CD4-positive, CD25-positive, alpha-beta regulatory T cell (primary cell): ENCODE results near the gene LIN7B. TPM values are rescaled to one million over a fixed set of nuclear protein-coding genes. Genes with fewer than 3 reads are reported as not detected.

ENCODE experiments used
- polyA plus RNA-seq, 4 donors: library from polyadenylated mRNA; unstranded; fragments of 300-500 nt; fragmentation: Illumina TruSeq; gene quantifications; one replicate each; pipeline ENCODE4 v1.2.3, GENCODE V29; 2021
- total RNA-seq: library from RNA; stranded (reverse); gene quantifications from one replicate; pipeline ENCODE4 v1.2.3, GENCODE V29; 2022

The LIN7B gene
- total and polyA plus RNA-seq, 5 donors from 2014 or later = 2.6 to 5.5 (median 4.4) TPM

Other genes starting within 250 kb of the LIN7B start
- 2.8 TPM for gene PLEKHA4, start 245.8 kb upstream of the LIN7B start, total RNA-seq
- gene PLEKHA4, start 245.8 kb upstream of the LIN7B start, polyA plus RNA-seq = 1 to 10 TPM in 3 of 4 donors, under 1 TPM in 1; 0.84 to 4.6 (median 1.7) TPM
- gene PPP1R15A, start 241.9 kb upstream of the LIN7B start, total RNA-seq = 840 TPM
- 10 to 100 TPM; 39.1 to 65.6 (median 52.4) TPM for gene PPP1R15A, start 241.9 kb upstream of the LIN7B start, polyA plus RNA-seq
- gene TULP2, start 215.6 kb upstream of the LIN7B start, total RNA-seq = not detected
- gene TULP2, start 215.6 kb upstream of the LIN7B start, polyA plus RNA-seq = not detected
- 133 TPM for gene NUCB1, start 214.1 kb upstream of the LIN7B start, total RNA-seq
- gene NUCB1, start 214.1 kb upstream of the LIN7B start, polyA plus RNA-seq = 10 to 100 TPM; 72.8 to 99.3 (median 86.4) TPM
- not detected for gene DHDH, start 180.7 kb upstream of the LIN7B start, total RNA-seq
- 1 to 10 TPM in 2 of 4 donors, under 1 TPM in 2; 0.68 to 2.4 (median 1.1) TPM for gene DHDH, start 180.7 kb upstream of the LIN7B start, polyA plus RNA-seq
- 92.8 TPM for gene BAX, start 159.5 kb upstream of the LIN7B start, total RNA-seq
- gene BAX, start 159.5 kb upstream of the LIN7B start, polyA plus RNA-seq = 10 to 100 TPM; 47.9 to 73.1 (median 61.1) TPM
- 575 TPM for gene FTL, start 149.1 kb upstream of the LIN7B start, total RNA-seq
- gene FTL, start 149.1 kb upstream of the LIN7B start, polyA plus RNA-seq = 1,000 to 10,000 TPM; 4,061 to 5,675 (median 4,823) TPM
- gene GYS1, start 121.1 kb upstream of the LIN7B start, total RNA-seq = 37.1 TPM
- gene GYS1, start 121.1 kb upstream of the LIN7B start, polyA plus RNA-seq = 10 to 100 TPM; 24.5 to 28.8 (median 26.2) TPM
- 18.5 TPM for gene RUVBL2, start 120.5 kb upstream of the LIN7B start, total RNA-seq
- 10 to 100 TPM; 49.1 to 60.2 (median 52.9) TPM for gene RUVBL2, start 120.5 kb upstream of the LIN7B start, polyA plus RNA-seq
- gene LHB, start 97.3 kb upstream of the LIN7B start, total RNA-seq = not detected
- gene LHB, start 97.3 kb upstream of the LIN7B start, polyA plus RNA-seq = not detected
- not detected for gene CGB3, start 90.0 kb upstream of the LIN7B start, total RNA-seq
- not detected for gene CGB3, start 90.0 kb upstream of the LIN7B start, polyA plus RNA-seq
- not detected for gene CGB2, start 82.5 kb upstream of the LIN7B start, total RNA-seq
- not detected for gene CGB2, start 82.5 kb upstream of the LIN7B start, polyA plus RNA-seq
- not detected for gene CGB1, start 77.5 kb upstream of the LIN7B start, total RNA-seq
- not detected for gene CGB1, start 77.5 kb upstream of the LIN7B start, polyA plus RNA-seq
- not detected for gene CGB5, start 70.5 kb upstream of the LIN7B start, total RNA-seq
- not detected for gene CGB5, start 70.5 kb upstream of the LIN7B start, polyA plus RNA-seq
- gene CGB8, start 65.3 kb upstream of the LIN7B start, total RNA-seq = not detected
- not detected for gene CGB8, start 65.3 kb upstream of the LIN7B start, polyA plus RNA-seq
- gene CGB7, start 56.6 kb upstream of the LIN7B start, total RNA-seq = not detected
- gene CGB7, start 56.6 kb upstream of the LIN7B start, polyA plus RNA-seq = not detected
- gene NTF4, start 49.6 kb upstream of the LIN7B start, total RNA-seq = not detected
- not detected for gene NTF4, start 49.6 kb upstream of the LIN7B start, polyA plus RNA-seq
- not detected for gene KCNA7, start 41.7 kb upstream of the LIN7B start, total RNA-seq
- gene KCNA7, start 41.7 kb upstream of the LIN7B start, polyA plus RNA-seq = not detected
- 381 TPM for gene SNRNP70, start 28.9 kb upstream of the LIN7B start, total RNA-seq
- gene SNRNP70, start 28.9 kb upstream of the LIN7B start, polyA plus RNA-seq = 10 to 100 TPM; 45.5 to 55.4 (median 52.2) TPM
- 1.7 TPM for gene C19orf73, start 4.8 kb downstream of the LIN7B start, total RNA-seq
- 1 to 10 TPM; 1.1 to 3.7 (median 2.0) TPM for gene C19orf73, start 4.8 kb downstream of the LIN7B start, polyA plus RNA-seq
- gene PPFIA3, start 5.2 kb downstream of the LIN7B start, total RNA-seq = 2.6 TPM
- gene PPFIA3, start 5.2 kb downstream of the LIN7B start, polyA plus RNA-seq = under 1 TPM in 3 of 4 donors, not detected in 1; 0.11 to 0.17 (median 0.17) TPM
- not detected for gene HRC, start 41.0 kb downstream of the LIN7B start, total RNA-seq
- not detected for gene HRC, start 41.0 kb downstream of the LIN7B start, polyA plus RNA-seq
- gene TRPM4, start 43.4 kb downstream of the LIN7B start, total RNA-seq = not detected
- not detected for gene TRPM4, start 43.4 kb downstream of the LIN7B start, polyA plus RNA-seq
- gene SLC6A16, start 210.8 kb downstream of the LIN7B start, total RNA-seq = 8.6 TPM
- gene SLC6A16, start 210.8 kb downstream of the LIN7B start, polyA plus RNA-seq = 1 to 10 TPM in 3 of 4 donors, under 1 TPM in 1; 0.81 to 2.0 (median 1.4) TPM
- gene CD37, start 221.0 kb downstream of the LIN7B start, total RNA-seq = 351 TPM
- gene CD37, start 221.0 kb downstream of the LIN7B start, polyA plus RNA-seq = 100 to 1,000 TPM; 149 to 187 (median 162) TPM
- gene TEAD2, start 248.0 kb downstream of the LIN7B start, total RNA-seq = not detected
- not detected for gene TEAD2, start 248.0 kb downstream of the LIN7B start, polyA plus RNA-seq
- gene DKKL1, start 249.5 kb downstream of the LIN7B start, total RNA-seq = not detected
- gene DKKL1, start 249.5 kb downstream of the LIN7B start, polyA plus RNA-seq = not detected